Testis (tissue), 2 donors: ENCODE data around the gene SLC9A9.

Source experiments
- CTCF ChIP-seq, 3 experiments: fragments of 450-650 bp in 2 of 3; fragments of 200-600 bp in 1 of 3; sonication (generic) in 1 of 3; IDR thresholded peaks; one replicate each; pipeline ENCODE4 v1.5.1; 2016 to 2019; ENCODE audit warnings: antibody characterized with exemption in 3 of 3, mild to moderate bottlenecking in 2 of 3, moderate library complexity in 1 of 3
- POLR2A ChIP-seq: fragments of 450-650 bp; IDR thresholded peaks from one replicate; pipeline ENCODE4 v1.6.1; 2017; ENCODE audit warnings: antibody characterized with exemption, mild to moderate bottlenecking, moderate library complexity

- TF ChIP-seq CTCF (IDR thresholded peaks at IDR 0.05) (no peak), POLR2A (no peak)
Observed at GRCh38 chr3:143597774-143598652, 250.3 kb downstream of the SLC9A9 start.
